ENCODE results near the gene COL6A3.
A peak's percentile ranks its signal among the peaks of the same experiment; 100 is the strongest.

The COL6A3 gene

DNA sequence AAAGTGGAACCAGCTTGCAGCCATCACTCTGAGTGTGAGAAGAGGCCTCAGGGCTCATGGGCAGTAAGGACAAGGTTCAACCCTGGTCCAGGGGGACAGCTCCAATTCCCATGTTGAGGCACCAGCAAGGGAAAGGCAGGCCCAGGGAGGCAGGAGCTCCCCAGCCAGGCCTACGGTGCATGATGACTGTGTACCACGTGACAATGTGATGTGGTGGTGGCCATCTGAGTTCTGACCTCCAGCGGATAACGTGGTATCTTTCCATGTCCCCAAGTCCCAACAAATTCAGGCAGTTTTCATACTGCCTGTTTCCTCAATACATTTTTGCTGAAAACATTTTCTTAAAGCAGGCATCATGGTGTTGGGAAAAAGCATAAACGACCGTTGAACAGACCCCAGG is 36.1 kb upstream of the COL6A3 start:
- peak overlapping the region; percentile 53 to 73 for H3K27ac ChIP-seq
- no peak overlapping the region for H3K4me3 ChIP-seq
- TF ChIP-seq, protein P1, sequence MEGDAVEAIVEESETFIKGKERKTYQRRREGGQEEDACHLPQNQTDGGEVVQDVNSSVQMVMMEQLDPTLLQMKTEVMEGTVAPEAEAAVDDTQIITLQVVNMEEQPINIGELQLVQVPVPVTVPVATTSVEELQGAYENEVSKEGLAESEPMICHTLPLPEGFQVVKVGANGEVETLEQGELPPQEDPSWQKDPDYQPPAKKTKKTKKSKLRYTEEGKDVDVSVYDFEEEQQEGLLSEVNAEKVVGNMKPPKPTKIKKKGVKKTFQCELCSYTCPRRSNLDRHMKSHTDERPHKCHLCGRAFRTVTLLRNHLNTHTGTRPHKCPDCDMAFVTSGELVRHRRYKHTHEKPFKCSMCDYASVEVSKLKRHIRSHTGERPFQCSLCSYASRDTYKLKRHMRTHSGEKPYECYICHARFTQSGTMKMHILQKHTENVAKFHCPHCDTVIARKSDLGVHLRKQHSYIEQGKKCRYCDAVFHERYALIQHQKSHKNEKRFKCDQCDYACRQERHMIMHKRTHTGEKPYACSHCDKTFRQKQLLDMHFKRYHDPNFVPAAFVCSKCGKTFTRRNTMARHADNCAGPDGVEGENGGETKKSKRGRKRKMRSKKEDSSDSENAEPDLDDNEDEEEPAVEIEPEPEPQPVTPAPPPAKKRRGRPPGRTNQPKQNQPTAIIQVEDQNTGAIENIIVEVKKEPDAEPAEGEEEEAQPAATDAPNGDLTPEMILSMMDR (IDR thresholded peaks at IDR 0.05): no peak
- no peak for DNase-seq (ENCODE audit: low spot score)

DNA sequence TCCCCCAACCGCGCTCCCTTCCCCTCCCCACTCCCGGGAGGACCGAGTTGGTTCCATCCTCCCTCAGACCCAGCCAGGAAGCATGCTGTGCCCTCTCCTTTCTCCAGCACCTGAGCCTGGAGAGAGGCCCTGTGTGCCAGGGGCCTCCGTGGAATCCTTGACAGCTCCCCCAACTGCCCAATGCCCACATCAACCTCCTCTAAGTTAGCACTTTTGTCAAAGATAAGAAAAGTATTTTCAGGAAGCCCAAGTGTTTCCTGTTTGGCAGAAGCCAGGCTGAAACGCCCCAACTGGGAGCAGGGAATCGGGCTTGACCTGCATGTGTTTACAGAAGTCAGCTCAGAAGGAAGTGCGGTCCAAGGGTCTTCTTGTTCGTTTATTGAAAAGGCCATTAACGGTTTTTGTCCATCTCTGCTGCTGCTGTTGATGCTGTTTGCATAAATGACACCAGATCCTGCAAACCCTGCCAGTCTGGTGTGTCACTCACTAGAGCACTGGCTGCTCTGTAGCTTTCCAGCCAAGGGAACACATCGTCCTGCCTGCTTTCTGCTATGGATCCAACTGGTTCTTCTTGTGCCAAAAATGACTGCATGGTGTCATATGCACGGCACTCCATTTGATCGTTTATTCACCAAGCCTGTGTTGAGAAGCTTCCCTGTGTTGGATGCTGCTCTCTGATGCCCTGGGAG is 35.4 kb upstream of the COL6A3 start:
- Histone ChIP-seq H3K27ac (peak overlapping the region; percentile 53 to 73), H3K4me3 (no peak overlapping the region)
- TF ChIP-seq, protein P1 (IDR thresholded peaks at IDR 0.05): no peak
- DNase-seq (ENCODE audit: low spot score): no peak

DNA sequence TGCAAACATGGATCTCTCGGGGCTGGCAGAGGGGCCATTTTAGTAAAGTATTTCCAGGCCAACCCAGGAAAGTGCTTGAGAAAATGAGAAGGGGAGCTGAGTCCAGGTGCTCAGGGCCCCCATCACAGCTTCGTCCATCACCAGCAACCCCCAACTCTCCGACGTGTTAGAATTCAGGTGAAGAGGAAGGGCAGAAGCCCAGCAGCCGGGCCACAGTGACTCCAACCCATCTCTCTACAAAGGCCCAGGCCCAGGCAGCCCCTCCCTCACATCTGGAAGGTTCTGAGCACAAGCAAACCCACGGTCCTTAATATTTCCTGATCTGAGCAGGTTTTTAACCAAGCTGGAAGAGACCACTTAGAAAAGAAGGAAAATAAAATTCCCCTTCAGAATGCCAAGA is 34.7 kb upstream of the COL6A3 start:
- DNase-seq (ENCODE audit: low spot score): no peak
- TF ChIP-seq, protein P1 (IDR thresholded peaks at IDR 0.05): no peak
- Histone ChIP-seq H3K27ac (peak overlapping the region; percentile 53 to 73), H3K4me3 (no peak overlapping the region)

DNA sequence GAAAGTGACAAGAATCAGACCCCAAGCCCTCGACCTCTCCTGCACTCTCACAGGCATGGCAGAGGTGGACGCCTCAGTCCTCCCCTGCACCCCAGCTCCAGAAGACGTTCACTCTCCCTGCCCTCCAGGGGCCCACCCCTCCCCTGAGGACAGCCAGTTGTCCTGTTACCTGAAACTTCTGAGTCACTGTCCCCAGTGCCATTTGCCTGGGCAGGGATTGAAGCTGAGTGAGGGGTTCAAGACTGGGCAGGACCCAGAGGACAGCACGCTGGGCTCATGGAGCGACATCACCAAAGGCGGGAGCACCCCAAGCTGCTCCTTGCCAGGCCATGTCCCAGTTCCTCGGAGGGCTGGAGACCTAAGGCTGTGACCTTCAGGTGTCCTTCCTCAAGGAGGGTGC is 34.2 kb upstream of the COL6A3 start:
- no peak overlapping the region for H3K4me3 ChIP-seq
- DNase-seq (ENCODE audit: low spot score): no peak
- TF ChIP-seq, protein P1 (IDR thresholded peaks at IDR 0.05): no peak
- H3K27ac ChIP-seq: peak overlapping the region; percentile 53 to 73

DNA sequence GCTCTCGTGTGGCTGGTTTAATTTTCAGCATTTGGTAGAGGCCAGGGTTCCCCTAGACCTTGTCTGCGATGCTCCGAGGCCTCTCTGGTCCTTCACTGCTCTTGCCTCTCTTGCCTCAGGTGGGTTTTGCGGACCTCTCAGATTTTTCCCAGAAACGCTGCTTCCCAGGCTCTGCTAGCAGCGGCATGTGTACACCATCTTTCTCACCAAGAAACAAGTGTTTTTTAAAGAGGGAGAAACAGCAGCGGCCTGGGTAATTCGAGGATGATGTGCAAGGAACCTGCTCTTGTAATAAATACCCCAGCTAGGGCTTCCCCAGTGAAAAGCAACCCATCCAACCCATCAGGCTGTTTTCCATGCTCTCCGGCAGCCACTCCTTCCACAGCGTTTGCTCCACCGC is 33.5 kb upstream of the COL6A3 start:
- no peak for DNase-seq (ENCODE audit: low spot score)
- no peak overlapping the region for H3K4me3 ChIP-seq
- no peak overlapping the region for H3K27ac ChIP-seq
- TF ChIP-seq, protein P1 (IDR thresholded peaks at IDR 0.05): no peak

DNA sequence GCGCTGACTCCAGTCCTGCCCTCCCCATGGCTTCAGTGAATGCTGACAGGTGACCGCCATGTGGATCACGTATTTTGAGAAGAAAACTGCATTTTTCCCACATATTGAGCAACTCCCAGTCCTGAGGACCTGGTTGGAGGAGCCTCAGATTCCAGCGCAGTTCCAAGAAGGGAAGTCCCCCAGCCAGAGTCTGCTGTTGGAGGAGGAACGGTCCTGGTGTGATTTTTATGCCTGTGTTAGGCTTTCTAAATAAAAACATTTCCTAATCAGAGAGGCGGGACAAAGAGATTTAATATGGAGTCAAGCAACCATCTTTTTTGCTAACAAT is 32.3 kb upstream of the COL6A3 start:
- no peak overlapping the region for H3K4me3 ChIP-seq
- TF ChIP-seq, protein P1 (IDR thresholded peaks at IDR 0.05): no peak
- DNase-seq (ENCODE audit: low spot score): no peak
- no peak overlapping the region for H3K27ac ChIP-seq

DNA sequence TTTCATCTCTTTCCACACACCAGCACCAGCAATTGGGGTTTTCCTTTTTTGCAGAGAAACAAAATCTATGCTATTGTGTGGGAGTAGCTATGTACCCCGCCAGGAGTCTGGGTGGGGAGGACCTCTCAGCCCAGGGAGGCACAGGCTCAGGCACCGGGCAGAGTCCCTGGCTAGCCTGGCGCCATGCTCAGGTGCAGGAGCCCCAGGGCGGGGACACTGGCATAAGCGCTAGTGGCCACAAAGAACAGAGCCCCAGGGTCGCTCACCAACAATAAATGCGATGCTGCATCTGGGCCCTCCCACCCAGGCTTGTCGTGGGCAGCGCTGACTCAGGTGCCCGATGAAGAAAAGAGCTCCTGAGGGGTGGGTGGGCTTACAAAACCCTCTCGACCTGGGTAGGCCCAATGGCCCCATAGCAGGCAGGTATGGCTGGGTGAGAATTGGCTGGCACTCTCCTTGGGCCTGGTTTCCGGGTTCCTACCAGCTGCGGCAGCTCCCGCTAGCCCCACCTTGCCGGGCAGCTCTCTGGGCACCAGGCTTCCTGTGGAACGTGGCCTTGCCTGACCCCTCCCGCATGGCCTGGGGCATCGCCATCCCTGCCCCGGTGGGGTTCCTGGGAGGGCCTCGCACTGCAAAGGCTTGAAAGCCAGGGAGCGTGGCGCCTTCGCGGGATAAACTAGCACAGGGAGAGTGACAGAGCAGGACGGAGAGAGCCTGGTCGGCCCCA is 31.8 kb upstream of the COL6A3 start:
- DNase-seq (ENCODE audit: low spot score): no peak
- Histone ChIP-seq H3K4me3 (no peak overlapping the region), H3K27ac (no peak overlapping the region)
- TF ChIP-seq, protein P1 (IDR thresholded peaks at IDR 0.05): no peak

Measured in coronary artery (tissue), 2 donors.